Measurements from ENCODE around the gene RAPGEF2.
"Not testable (repeated sequence)": the region's sequence is repeated elsewhere in the genome, so short reads cannot be mapped to it uniquely, and the experiment has no call there.

The RAPGEF2 gene

GRCh38 chr4:159240046-159240445 is 137.2 kb downstream of the RAPGEF2 start:
- no peak for DNase-seq (ENCODE audit: low read depth in 2 of 2)

DNA sequence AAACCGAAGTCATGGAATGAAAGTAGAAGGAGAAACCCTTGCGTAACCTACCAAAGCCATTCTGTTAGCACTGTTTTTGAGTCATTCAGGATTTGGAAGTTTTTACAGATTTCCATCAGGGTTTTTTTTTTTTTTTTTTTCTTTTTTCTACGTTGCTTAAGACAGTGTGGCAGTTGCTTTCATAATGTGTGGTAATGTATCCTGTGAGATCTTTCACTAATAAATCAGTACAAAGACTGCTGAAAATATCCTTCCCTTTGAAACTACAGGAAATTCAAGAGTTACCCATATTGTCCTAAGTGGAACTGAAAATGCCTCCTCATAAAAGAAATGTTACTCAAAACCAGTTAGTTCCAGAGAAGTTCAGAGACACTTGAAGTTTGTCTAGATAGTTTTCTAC is 137.8 kb downstream of the RAPGEF2 start:
- no peak for DNase-seq (ENCODE audit: low read depth in 2 of 2)

DNA sequence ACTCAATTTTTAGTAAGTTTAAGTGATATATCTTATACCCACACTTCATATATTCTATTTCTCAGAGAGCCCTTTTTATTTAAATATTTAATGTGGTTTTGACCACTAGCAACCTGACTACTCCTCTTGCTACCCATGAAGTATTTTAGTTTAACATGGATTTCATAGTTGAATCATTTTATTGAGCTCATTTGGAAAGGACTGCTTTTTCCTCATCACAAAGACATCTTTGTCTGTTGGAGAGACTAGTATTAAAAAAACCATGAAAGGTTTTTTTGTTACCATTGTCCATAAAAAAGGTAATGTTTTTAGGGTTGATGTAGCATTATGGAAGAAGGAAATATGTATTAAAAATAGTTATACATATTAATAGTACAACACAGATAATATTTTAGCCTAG is 139.5 kb downstream of the RAPGEF2 start:
- DNase-seq (ENCODE audit: low read depth in 2 of 2): no peak

DNA sequence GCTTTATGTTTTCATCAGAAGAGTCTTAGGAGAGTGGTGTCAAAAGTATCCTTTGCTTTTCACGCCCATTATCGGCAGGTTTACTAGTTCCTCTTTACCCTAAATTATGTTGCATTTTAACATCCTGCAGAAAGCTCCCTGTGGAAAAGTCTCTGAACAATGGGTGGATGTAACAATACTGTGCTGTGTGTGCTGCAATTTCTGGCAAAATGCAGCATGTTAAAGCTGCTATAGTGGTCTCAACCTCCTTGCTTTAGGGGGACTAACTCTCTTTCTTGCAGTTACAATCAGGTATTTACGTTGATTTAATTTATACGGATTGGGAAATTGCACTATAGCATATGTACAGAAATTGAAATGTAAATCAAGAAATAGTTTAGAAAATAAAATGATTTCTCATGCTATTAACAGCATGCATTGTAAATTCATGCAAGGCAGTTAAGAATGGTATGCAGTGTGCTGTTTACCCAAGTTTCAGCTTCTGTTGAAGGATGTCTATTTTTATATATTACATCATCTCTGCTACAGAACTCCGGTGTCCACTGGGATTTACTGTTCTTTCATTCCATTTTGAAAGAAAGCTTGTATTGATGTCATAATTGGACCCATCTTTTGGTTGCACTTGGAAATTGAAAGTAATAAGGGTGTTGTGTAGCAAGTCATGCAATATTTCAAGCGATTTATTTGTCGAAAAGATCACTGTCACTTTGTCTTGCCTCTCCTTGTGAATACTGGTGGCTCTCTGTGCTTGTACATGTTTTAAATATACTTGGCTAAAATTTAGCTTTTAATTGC is 145.7 kb downstream of the RAPGEF2 start:
- no peak for DNase-seq (ENCODE audit: low read depth in 2 of 2)

GRCh38 chr4:159250751-159251325 is 148.0 kb downstream of the RAPGEF2 start:
- DNase-seq (ENCODE audit: low read depth in 2 of 2): no peak

DNA sequence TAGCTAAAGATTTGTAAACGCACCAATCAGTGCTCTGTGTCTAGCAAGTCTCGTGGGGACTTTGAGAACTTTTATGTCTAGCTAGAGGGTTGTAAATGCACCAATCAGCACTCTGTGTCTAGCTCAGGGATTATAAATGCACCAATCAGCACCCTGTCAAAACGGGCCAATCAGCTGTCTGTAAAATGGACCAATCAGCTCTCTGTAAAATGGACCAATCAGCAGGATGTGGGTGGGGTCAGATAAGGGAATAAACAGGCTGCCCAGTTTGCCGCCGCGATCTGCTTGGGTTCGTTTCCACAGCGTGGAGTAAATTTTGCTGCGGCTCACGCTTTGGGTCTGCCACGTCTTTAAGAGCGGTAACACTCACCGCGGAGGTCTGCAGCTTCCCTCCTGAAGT is 148.7 kb downstream of the RAPGEF2 start:
- not testable (repeated sequence) for DNase-seq (ENCODE audit: low read depth in 2 of 2)

GRCh38 chr4:159252491-159252890 is 149.6 kb downstream of the RAPGEF2 start:
- DNase-seq (ENCODE audit: low read depth in 2 of 2): no peak

DNA sequence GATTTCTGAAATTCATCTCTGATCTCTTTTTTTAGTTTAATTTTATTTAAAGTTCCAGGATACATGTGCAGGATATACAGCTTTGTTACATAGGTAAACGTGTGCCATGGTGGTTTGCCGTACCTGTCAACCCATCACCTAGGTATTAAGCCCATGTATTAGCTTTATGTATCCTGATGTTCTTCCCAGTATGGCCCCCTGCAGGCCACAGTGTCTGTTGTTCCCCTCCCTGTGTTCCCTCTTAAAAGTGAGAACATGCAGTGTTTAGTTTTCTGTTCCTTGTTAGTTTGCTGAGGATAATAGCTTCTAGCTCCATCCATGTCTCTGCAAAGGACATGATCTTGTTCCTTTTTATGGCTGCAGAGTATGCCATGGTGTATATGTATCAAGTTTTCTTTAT is 153.2 kb downstream of the RAPGEF2 start:
- no peak for DNase-seq (ENCODE audit: low read depth in 2 of 2)

DNA sequence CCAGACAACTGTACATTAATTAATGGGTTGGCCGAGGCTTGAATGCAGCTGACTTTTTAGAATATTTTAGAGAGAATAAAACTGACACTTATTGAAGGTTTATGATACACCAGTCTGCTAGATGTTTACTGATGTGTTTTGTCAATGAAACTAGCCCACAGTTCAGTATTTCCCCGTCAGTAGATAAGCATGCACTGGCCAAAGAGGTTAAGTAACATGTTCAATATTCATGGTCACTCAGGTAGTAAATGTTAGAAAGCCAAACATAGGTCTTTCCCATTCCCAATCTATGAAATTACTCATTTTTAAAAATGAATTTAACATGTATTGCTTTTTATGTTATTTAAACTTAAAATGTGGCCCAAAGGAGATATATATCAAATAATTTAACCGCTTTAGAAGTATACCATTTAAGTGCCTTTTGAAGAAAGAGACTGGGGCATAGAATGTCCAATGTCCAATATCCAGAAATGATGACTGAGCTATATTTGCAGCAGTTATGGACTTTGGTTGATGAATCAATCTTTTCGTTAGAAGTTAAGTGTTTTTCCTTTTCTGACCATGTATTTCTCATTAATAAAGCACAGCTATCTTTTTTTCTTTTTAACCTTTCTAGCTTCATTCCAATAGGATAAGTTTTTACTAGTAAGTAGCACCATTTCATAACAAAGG is 156.1 kb downstream of the RAPGEF2 start:
- DNase-seq (ENCODE audit: low read depth in 2 of 2): no peak

- DNase-seq (ENCODE audit: low read depth in 2 of 2): no peak
These were observed 161.2 kb downstream of the RAPGEF2 start for GRCh38 chr4:159264057-159264456.

- no peak for DNase-seq (ENCODE audit: low read depth in 2 of 2)
These were observed 164.3 kb downstream of the RAPGEF2 start for GRCh38 chr4:159266981-159267868.

GRCh38 chr4:159267869-159268285 is 165.0 kb downstream of the RAPGEF2 start:
- DNase-seq (ENCODE audit: low read depth in 2 of 2): no peak

GRCh38 chr4:159268607-159269006 is 165.7 kb downstream of the RAPGEF2 start:
- DNase-seq (ENCODE audit: low read depth in 2 of 2): no peak

GRCh38 chr4:159269116-159269515 is 166.2 kb downstream of the RAPGEF2 start:
- no peak for DNase-seq (ENCODE audit: low read depth in 2 of 2)

GRCh38 chr4:159269956-159270355 is 167.1 kb downstream of the RAPGEF2 start:
- no peak for DNase-seq (ENCODE audit: low read depth in 2 of 2)

GRCh38 chr4:159271856-159272255 is 169.0 kb downstream of the RAPGEF2 start:
- DNase-seq (ENCODE audit: low read depth in 2 of 2): no peak

- no peak for DNase-seq (ENCODE audit: low read depth in 2 of 2)
These were observed 169.6 kb downstream of the RAPGEF2 start for GRCh38 chr4:159272273-159273140.

DNA sequence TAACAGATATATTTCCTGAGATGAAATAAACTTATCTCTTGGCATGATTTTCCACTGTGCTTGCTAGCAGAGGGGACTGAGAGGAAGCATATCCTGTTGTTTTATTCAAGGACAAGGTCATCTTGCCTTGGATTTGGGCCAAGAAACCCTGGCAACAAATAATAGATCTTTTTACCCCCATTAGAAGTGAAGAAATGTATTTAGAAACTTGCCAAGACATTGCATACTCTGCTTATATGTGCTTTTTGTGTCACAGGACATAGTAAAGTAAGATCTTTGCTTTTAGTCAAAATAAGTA is 170.2 kb downstream of the RAPGEF2 start:
- no peak for DNase-seq (ENCODE audit: low read depth in 2 of 2)

GRCh38 chr4:159273841-159274240 is 171.0 kb downstream of the RAPGEF2 start:
- no peak for DNase-seq (ENCODE audit: low read depth in 2 of 2)

- no peak for DNase-seq (ENCODE audit: low read depth in 2 of 2)
These were observed 175.5 kb downstream of the RAPGEF2 start for GRCh38 chr4:159278399-159278798.

DNA sequence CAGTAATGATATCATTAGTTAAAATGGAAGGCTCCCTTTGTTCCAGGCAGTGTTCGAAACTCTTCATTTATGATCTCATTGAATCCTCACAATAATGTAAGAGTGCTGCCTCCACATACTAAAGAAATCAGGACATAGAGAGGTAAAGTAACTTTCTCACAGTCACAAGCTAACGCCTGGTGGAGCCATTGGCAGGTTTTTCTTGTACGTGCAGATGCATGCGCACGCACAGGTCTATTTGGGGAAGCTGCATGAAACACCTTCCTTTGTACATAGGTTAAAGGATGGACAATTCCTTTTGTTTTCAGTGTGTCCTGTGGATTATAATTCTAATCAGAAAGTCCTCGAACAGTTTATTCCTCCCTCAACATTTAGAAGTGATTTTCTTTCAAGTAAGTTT is 176.2 kb downstream of the RAPGEF2 start:
- no peak for DNase-seq (ENCODE audit: low read depth in 2 of 2)

All from stimulated activated CD8-positive, alpha-beta memory T cell treated with anti-CD3 and anti-CD28 coated beads, Interleukin-2, amount 100 ng/mL, for 48 hours (primary cell).